Heart left ventricle (tissue), 16 donors: ENCODE measurements around the gene C2. TPM values are rescaled to one million over a fixed set of nuclear protein-coding genes. Genes with fewer than 3 reads are reported as not detected.

Source experiments
- ATAC-seq, 4 donors: fragments of 200-7000 bp; cut with Tn5 transposase; one replicate each; pipeline ENCODE4 v1.9.1; 2020 to 2022; ENCODE audit warnings: moderate library complexity in 4 of 4, mild to moderate bottlenecking in 3 of 4, moderate number of reproducible peaks in 1 of 4
- DNase-seq, 5 donors: peaks; one replicate each; pipeline ENCODE4 v3.0.0-alpha.2; 2020
- H3K27ac ChIP-seq, 12 donors: fragments of 200-600 bp; sonication (generic) in 4 of 12; one replicate each; pipeline versions ENCODE4 v1.5.0 to v1.8.0; 2016 to 2022; ENCODE audit warnings: mild to moderate bottlenecking in 2 of 12
- H3K27me3 ChIP-seq, 9 donors: fragments of 200-600 bp; sonication (generic) in 2 of 9; one replicate each; pipeline versions ENCODE4 v1.5.1 to v1.8.0; 2016 to 2022; ENCODE audit warnings: mild to moderate bottlenecking in 3 of 9
- H3K36me3 ChIP-seq, 9 donors: fragments of 200-600 bp; sonication (generic) in 2 of 9; one replicate each; pipeline versions ENCODE4 v1.5.0 to v1.8.0; 2018 to 2022; ENCODE audit warnings: mild to moderate bottlenecking in 2 of 9
- H3K4me1 ChIP-seq, 12 donors: fragments of 200-600 bp; sonication (generic) in 4 of 12; one replicate each; pipeline versions ENCODE4 v1.5.0 to v1.8.0; 2016 to 2022; ENCODE audit warnings: mild to moderate bottlenecking in 3 of 12
- H3K4me3 ChIP-seq, 12 donors: fragments of 200-600 bp; sonication (generic) in 4 of 12; one replicate each; pipeline versions ENCODE4 v1.5.0 to v1.8.0; 2017 to 2022; ENCODE audit warnings: mild to moderate bottlenecking in 9 of 12, moderate library complexity in 4 of 12
- H3K9me3 ChIP-seq, 12 donors: fragments of 200-600 bp; sonication (generic) in 4 of 12; one replicate each; pipeline versions ENCODE4 v1.5.0 to v1.8.0; 2016 to 2022; ENCODE audit warnings: mild to moderate bottlenecking in 1 of 12
- CTCF ChIP-seq, 12 donors: fragments of 200-600 bp; sonication (generic) in 4 of 12; IDR thresholded peaks; one replicate each; pipeline versions ENCODE4 v1.5.0 to v1.8.0; 2018 to 2022; ENCODE audit warnings: antibody characterized with exemption in 12 of 12, mild to moderate bottlenecking in 5 of 12
- POLR2A ChIP-seq, 2 donors: fragments of 450-650 bp; IDR thresholded peaks; one replicate each; pipeline ENCODE4 v1.6.1; 2017; ENCODE audit warnings: antibody characterized with exemption in 2 of 2, mild to moderate bottlenecking in 2 of 2, moderate library complexity in 2 of 2
- WGBS, 4 donors: extraction: QIAGEN DNeasy Blood & Tissue Kit in 2 of 4; methylation state at CpG; one replicate each; pipeline versions ENCODE4 v1.1.5 to v1.1.7; 2013 to 2018; 5-methylcytosine and 5-hydroxymethylcytosine counted together
- intact Hi-C, 10 donors: fragments of 100-400 bp; cut with DNase I; formaldehyde crosslinking; loops; one replicate each; pipeline versions ENCODE4 v1.11.1 to v1.14.2; 2022
- polyA plus RNA-seq, 2 donors: library from polyadenylated mRNA; stranded (reverse); fragments of 200-250 nt; gene quantifications; one replicate each; pipeline ENCODE4 v1.2.3, GENCODE V29; 2013
- total RNA-seq, 9 donors: library from RNA; depleted of rRNA in 2 of 9; stranded (reverse); fragments of >200 nt in 2 of 9; fragmentation: NEBNext Ultra II Directional in 3 of 9; extraction: Animal tissue kit (Norgen Biotek cat#: 25700) in 3 of 9; gene quantifications; one replicate each; pipeline versions ENCODE4 v1.1.0 to v1.2.4, GENCODE V29; 2016 to 2023
- donor health status: ischemic (EF 13 %, LVEDD 7.1; RV severe dilation, severe dysfunction).
- donor health status: healthy with polysubstance abuse.
- donor health status: DM: no; HTN: yes; CAD: no.
- donor health status: DM: no; HTN: no; CAD: no.
- donor health status: ischemic (EF 25% LVEDD 6.9; RV normal size, moderate dysfunction).
- donor health status: ischemic (EF 25% LVEDD 5.7; RV mildly dilated, moderate dysfunction).
- donor health status: healthy.
- donor health status: DM: yes; HTN: yes; CAD: no.
- donor health status: ischemic (EF 35%, LVEDD 5.7; RV mildly dilated, moderate dysfunction).
- donor health status: nonischemic (EF 11% LVEDD 7.7; RV severe dilation, severe dysfunction).
- donor health status: DM: yes; HTN: yes; CAD: no.
- donor health status: PGD.
- donor health status: ischemic (EF 29% LVEDD 5.4; RV normal size, mild dysfunction).
- donor health status: nonischemic (EF 23%, LVEDD 6.1; RV moderate dilation, normal function).

The C2 gene
- total and polyA plus RNA-seq, 11 donors: 0.69 to 103 (median 4.8) TPM

GRCh38 chr6:31940256-31940664 is 12.7 kb downstream of the C2 start:
- DNase-seq (no peak), ATAC-seq (no peak)
- no peak overlapping the region for H3K27ac ChIP-seq
- peaks cover 0 to 10% (median 0%) of the 10 kb centered on the region in 9 donors for H3K36me3 ChIP-seq
- 12 to 23% (median 15%) methylated on average over 6 of the region's 6 CpGs for WGBS, 4 donors
- peaks cover 0 to 11% (median 0%) of the 10 kb centered on the region in 9 donors for H3K27me3 ChIP-seq
- intact Hi-C loops: no loop called here
- no peak overlapping the region for H3K4me3 ChIP-seq
- peaks cover 0 to 8% (median 0%) of the 10 kb centered on the region in 12 donors for H3K4me1 ChIP-seq
- TF ChIP-seq CTCF (IDR thresholded peaks at IDR 0.05): no peak
- TF ChIP-seq POLR2A (IDR thresholded peaks at IDR 0.05): no peak
- no peaks in the 10 kb centered on the region for H3K9me3 ChIP-seq

GRCh38 chr6:31943742-31944141 is 16.2 kb downstream of the C2 start:
- intact Hi-C loops: no loop called here
- TF ChIP-seq CTCF (IDR thresholded peaks at IDR 0.05) (no peak), POLR2A (IDR thresholded peaks at IDR 0.05) (no peak)
- ATAC-seq (no peak), DNase-seq (no peak)
- H3K27me3 ChIP-seq: peaks cover 0 to 11% (median 0%) of the 10 kb centered on the region in 9 donors
- H3K4me1 ChIP-seq: peaks cover 0 to 17% (median 0%) of the 10 kb centered on the region in 12 donors
- WGBS, 4 donors: 78 to 86% (median 80%) methylated on average over 3 of the region's 3 CpGs
- no peak overlapping the region for H3K27ac ChIP-seq
- H3K9me3 ChIP-seq: no peaks in the 10 kb centered on the region
- no peak overlapping the region for H3K4me3 ChIP-seq
- H3K36me3 ChIP-seq: peaks cover 0 to 10% (median 0%) of the 10 kb centered on the region in 9 donors

GRCh38 chr6:31945154-31945506 is 17.6 kb downstream of the C2 start:
- Histone ChIP-seq H3K4me1 (peaks cover 0 to 17% (median 0%) of the 10 kb centered on the region in 12 donors), H3K36me3 (peaks cover 0 to 2% (median 0%) of the 10 kb centered on the region in 9 donors), H3K27ac (peak overlapping the region; percentile 18 to 86 (median 61)), H3K9me3 (no peaks in the 10 kb centered on the region), H3K4me3 (peak overlapping the region in 5 of 12 donors; percentile 27 to 50 (median 46)), H3K27me3 (peaks cover 0 to 11% (median 0%) of the 10 kb centered on the region in 9 donors)
- WGBS, 4 donors: 80 to 82% (median 80%) methylated on average over 8 to 9 of the region's 9 CpGs
- DNase-seq (no peak), ATAC-seq (no peak)
- TF ChIP-seq CTCF (IDR thresholded peaks at IDR 0.05) (no peak), POLR2A (IDR thresholded peaks at IDR 0.05) (no peak)
- intact Hi-C loops: loop anchor here in 1 of 10 donors (5.0 kb wide), 1 partner anchor 38 kb away; no protein-coding TSS in a partner anchor

- TF ChIP-seq POLR2A (IDR thresholded peaks at IDR 0.05): no peak
- TF ChIP-seq CTCF (IDR thresholded peaks at IDR 0.05): no peak
- peaks cover 0 to 17% (median 0%) of the 10 kb centered on the region in 12 donors for H3K4me1 ChIP-seq
- peak within 1 kb of the TSS; percentile 18 to 86 (median 61) for H3K27ac ChIP-seq
- no peaks in the 10 kb centered on the region for H3K9me3 ChIP-seq
- WGBS, 4 donors: 38 to 52% (median 45%) methylated on average over 10 to 11 of the region's 11 CpGs
- H3K4me3 ChIP-seq: peak within 1 kb of the TSS in 8 of 12 donors; percentile 3 to 50 (median 34)
- H3K36me3 ChIP-seq: peaks cover 0 to 4% (median 0%) of the 10 kb centered on the region in 9 donors
- peaks cover 0 to 11% (median 0%) of the 10 kb centered on the region in 9 donors for H3K27me3 ChIP-seq
- intact Hi-C loops: loop anchor here in 1 of 10 donors (5.0 kb wide), 1 partner anchor 38 kb away; no protein-coding TSS in a partner anchor
- peak in 4 of 5 donors; percentile 60 to 78 (median 68) for DNase-seq
- peak; percentile 78 to 91 (median 82) for ATAC-seq
These were observed 18.2 kb downstream of the C2 start, which contains the start of gene CFB for GRCh38 chr6:31945507-31946369. Gene CFB (plus strand): TSS chr6:31946095. CDS start chr6:31946222, 127 bp downstream.
